Lower leg skin (tissue), 3 donors: ENCODE results near the gene LRGUK.

ENCODE experiments used
- POLR2A ChIP-seq, 2 donors: fragments of 450-650 bp; IDR thresholded peaks; one replicate each; pipeline ENCODE4 v1.6.1; 2016 to 2017; ENCODE audit warnings: antibody characterized with exemption in 2 of 2, mild to moderate bottlenecking in 1 of 2, moderate library complexity in 1 of 2
- TF ChIP-seq, protein P1 (sequence below), 3 donors: fragments of 450-650 bp; IDR thresholded peaks; one replicate each; pipeline ENCODE4 v1.5.1; 2016; ENCODE audit warnings: antibody characterized with exemption in 3 of 3, mild to moderate bottlenecking in 3 of 3, moderate library complexity in 2 of 3

DNA sequence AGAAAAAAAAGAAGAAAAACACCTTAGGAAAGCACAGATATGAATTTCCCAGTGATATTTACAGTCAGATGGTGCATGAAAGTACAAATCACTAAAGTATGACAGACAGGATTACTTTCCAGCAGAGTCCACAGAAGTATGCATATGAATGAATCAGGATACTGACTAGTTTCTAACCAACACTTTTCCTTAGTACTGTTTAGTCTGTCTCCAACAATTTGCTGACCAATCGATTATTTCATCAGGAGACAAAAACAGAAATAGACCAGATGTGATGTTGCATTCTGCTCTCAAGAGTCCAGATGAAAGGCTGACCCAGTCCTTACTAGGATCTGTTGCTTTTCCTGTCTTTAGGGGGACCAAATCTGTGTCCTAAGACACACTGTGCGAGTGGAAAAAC lies 175.0 kb downstream of the LRGUK start:
- TF ChIP-seq, protein P1, sequence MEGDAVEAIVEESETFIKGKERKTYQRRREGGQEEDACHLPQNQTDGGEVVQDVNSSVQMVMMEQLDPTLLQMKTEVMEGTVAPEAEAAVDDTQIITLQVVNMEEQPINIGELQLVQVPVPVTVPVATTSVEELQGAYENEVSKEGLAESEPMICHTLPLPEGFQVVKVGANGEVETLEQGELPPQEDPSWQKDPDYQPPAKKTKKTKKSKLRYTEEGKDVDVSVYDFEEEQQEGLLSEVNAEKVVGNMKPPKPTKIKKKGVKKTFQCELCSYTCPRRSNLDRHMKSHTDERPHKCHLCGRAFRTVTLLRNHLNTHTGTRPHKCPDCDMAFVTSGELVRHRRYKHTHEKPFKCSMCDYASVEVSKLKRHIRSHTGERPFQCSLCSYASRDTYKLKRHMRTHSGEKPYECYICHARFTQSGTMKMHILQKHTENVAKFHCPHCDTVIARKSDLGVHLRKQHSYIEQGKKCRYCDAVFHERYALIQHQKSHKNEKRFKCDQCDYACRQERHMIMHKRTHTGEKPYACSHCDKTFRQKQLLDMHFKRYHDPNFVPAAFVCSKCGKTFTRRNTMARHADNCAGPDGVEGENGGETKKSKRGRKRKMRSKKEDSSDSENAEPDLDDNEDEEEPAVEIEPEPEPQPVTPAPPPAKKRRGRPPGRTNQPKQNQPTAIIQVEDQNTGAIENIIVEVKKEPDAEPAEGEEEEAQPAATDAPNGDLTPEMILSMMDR (IDR thresholded peaks at IDR 0.05): no peak
- TF ChIP-seq POLR2A (IDR thresholded peaks at IDR 0.05): no peak
